GM19043 (cell line): ENCODE results near the gene GRM7.

Experiments used
- ATAC-seq: cut with Tn5 transposase; IDR thresholded peaks from one replicate; pipeline ENCODE4 v1.9.1; 2021; ENCODE audit warnings: low read depth; ENCODE audit not compliant: unreplicated experiment

Gene GRM7

DNA sequence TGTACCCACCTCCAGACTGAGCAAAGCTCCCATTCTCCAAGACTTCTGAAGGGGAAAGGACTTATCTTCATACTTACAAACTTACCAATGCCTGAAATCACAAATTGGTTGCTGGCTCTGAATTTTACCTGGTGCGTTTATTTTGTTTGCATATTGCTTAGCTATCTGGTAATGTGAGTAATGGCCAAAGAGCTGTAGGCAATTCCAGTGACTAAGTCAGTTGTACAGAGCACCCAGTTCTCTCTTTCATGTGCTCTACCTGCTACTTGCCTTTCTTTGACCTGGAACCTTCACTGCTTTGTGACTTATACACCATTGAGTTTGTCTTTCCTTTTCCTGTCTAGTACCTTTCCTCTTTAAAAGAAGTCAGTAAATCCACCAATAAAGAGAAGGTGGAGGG is 884.8 kb downstream of the GRM7 start:
- no peak for ATAC-seq

- no peak for ATAC-seq
Measured at GRCh38 chr3:7749931-7750695, 889.2 kb downstream of the GRM7 start.

GRCh38 chr3:7752005-7752404 is 891.1 kb downstream of the GRM7 start:
- no peak for ATAC-seq

DNA sequence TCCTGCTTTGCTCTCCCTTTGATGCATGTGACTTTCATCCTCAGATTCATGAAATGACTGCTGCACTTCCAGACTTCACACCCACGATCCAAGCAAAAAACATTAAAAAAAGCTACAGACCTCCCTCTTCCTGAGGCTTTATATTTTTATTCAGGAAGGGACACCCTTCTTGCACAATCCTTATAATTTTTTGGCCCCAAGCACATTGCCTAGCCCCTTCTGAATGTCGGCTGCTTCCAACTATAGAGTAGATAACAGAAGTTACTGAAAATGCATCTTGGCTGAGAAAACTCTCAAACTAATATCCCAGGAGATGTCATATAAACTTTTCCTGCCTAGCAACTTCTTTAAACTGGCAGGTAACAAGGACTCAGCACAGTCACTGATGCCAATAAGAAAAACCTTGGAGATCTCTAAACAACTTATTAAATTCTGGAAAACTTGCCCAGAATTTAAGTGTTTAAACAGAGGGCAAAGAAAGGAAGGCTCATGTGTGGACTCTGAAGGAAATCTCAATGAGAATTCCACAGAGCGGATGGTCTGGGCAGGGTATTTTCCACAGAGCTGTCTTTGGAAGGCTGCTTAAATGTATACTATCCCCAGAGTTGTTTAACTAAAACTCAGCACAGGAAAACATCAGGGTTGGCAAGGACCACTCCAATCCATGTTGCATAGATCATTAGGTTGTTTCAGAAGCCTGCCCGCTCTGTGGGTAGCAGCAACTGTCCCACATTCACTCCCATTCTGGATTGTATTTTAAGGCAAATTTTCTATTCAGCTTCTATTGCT is 893.9 kb downstream of the GRM7 start:
- no peak for ATAC-seq

GRCh38 chr3:7759630-7760029 is 898.7 kb downstream of the GRM7 start:
- ATAC-seq = no peak

DNA sequence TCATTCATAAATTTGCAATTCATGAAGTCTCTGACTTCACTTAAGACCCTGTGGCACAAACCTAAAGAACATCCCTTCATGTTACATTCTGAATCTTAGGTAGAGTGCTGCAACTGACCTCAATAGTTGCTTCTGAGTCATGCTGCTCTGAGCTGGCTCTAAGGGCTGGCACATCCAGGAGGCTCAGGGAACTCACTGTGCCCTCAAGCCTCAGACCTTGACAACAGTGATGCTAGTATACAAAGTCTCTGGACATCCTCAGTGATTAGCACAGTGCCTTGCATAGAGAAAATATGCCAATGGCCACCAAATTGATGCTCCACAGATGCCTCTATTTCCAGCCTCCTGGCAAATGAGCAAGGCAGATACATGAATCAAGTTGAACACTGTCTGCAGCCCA is 899.8 kb downstream of the GRM7 start:
- ATAC-seq = no peak

DNA sequence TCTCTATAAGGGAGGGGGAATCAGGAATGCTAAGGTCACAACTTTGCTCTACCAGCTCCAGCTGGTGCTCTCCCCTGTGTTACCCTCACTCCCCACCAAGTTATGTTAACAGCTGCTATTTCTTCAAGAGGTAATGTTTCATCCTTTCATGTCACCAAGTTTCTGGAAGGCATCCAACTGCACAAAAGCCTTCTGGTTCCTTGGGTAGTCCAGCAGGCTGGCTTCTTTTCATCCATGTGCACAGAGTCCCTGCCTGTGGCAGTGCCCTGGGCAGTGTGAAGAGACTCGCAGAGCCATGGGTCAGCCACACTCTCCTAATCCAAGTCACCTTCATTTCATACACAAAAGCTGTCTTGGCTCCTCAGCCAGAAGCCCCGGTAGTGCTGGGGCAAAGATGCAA is 903.2 kb downstream of the GRM7 start:
- ATAC-seq = no peak

GRCh38 chr3:7766530-7766929 is 905.6 kb downstream of the GRM7 start:
- ATAC-seq = no peak

DNA sequence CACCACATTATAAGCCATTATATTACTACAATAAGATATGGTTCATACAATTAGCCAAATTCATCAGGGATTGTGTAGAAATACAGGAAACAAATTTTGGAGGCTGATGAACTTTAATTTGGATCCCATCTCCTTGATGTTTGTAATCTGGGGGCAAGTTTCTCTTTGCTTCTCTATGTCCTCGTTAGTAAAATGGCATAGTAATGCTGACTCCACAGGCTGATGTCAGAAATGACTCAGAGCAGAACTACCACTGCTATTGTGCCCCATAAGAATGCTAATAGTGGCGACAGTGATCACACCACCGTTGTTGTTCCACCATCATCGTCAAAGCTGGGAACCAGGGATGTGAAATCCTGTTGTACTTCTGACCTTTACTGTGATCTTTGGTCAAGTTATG is 918.4 kb downstream of the GRM7 start:
- no peak for ATAC-seq

DNA sequence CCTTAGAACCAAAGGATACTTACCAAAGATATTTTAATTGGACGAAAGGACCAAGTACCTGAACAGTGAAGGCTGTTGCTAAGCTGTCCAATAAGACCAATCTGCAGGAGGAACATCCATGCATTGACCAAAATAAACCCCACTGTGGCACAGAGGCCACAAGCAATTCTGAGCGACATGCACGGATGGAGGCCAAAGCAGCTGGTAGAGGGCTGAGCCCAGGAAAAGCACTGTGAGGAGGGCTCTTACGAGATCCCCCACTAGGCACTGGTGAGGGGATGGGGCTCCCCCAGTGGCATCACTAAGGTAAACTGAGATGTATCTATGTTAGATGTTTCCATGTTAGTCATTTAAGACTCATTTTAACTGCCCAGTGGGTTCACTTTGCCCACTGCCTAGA is 920.5 kb downstream of the GRM7 start:
- ATAC-seq = no peak

DNA sequence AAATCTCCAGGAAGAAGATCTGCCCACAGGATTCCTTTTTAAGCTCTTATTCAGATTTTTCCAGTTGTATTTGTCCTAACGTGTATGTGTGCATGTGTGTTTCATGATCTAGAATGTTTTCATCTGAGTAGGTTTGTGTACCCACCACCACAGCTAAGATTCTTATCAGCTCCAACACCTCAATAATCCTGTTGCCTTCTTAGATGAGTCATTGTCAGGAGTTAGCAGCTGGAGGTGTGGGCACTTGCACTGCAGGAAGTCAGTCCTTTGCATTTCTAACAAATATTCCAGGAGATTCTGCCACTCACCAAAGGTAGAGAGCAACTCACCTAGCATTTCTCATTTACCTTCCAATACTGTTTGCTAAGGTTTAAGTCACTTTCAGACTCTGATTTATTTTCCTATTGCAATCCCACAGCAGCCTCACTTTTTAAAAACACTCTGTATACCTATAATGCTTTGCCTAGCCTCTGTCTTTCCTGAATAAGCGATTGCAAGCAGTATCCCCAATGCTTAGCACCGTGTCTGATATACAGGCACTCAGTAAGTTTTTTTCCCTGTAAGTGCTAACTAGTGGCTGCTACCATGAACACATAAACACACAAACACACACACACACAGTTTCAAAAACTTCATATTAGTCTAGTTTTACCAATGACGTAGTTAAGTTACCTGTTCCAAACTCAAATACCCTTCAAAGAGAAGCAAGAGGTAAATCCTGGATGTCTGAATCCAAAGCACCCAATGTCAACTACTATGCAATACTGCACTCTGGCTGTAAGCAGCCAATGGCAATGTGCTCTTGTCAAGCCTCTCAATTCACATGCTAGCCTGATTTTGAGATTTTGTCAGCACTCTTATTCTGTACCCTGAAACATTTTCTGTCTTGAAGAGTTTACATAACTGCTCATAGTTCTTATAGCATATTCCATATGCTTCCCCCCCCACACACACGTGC is 927.2 kb downstream of the GRM7 start:
- ATAC-seq = no peak

DNA sequence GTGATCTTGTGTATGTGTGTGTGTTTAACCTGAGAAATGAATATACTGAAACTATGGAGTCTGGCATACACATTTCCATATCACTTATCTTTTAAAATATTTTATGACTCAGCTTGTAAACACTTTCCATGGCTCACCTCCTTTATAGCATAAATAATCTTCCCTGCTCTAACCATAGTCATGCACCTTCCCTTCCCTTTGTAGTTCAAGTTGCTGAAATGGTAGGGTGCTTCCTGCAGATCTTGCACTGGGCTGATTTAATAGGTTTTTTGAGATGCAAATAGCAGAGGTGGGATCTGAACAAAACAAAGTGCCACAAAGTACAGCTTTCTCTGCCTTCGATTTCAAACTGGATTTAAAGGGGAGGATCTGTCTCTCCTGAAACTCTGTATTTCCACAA is 928.0 kb downstream of the GRM7 start:
- no peak for ATAC-seq

DNA sequence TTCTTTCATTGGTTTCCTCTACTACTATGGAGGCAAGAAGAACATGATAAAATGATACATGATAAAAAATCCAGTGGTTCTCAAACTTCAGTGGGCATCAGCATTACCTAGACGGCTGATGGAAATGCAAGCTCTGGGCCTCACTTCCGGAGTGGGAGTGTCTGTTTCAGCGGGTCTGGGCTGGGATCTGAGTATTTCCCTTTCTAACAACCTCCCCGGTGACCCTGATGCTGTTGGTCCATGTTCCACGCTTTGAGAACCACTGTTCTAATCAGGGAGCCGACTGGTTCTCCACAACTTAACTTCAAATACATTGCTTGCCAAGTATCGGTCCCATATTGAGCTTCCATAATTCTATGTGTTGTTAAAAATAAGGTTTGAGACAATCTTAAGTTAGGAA is 928.4 kb downstream of the GRM7 start:
- no peak for ATAC-seq

- no peak for ATAC-seq
Measured at GRCh38 chr3:7790141-7790540, 929.2 kb downstream of the GRM7 start.
